22Rv1 (cell line): Measurements from ENCODE around the gene WNT5B.
"Not testable (repeated sequence)": the region's sequence is repeated elsewhere in the genome, so short reads cannot be mapped to it uniquely, and the experiment has no call there.

ENCODE experiments used
- H3K27ac ChIP-seq: fragments of 450-650 bp; 2 replicates; pipeline ENCODE4 v1.5.1; 2017
- CTCF ChIP-seq: fragments of 450-650 bp; IDR thresholded peaks from 2 replicates; pipeline ENCODE4 v1.5.1; 2017; ENCODE audit warnings: mild to moderate bottlenecking
- ZFX ChIP-seq: fragments of 450-650 bp; IDR thresholded peaks from 2 replicates; pipeline ENCODE4 v1.6.1; 2017; ENCODE audit warnings: antibody characterized with exemption, borderline replicate concordance

WNT5B gene

GRCh38 chr12:1692226-1692625 is 63.2 kb downstream of the WNT5B start:
- no peak overlapping the region for H3K27ac ChIP-seq
- no peak for TF ChIP-seq CTCF
- TF ChIP-seq ZFX, result no peak

GRCh38 chr12:1692895-1693610 is 64.0 kb downstream of the WNT5B start:
- no peak for TF ChIP-seq CTCF
- TF ChIP-seq ZFX, result no peak
- H3K27ac ChIP-seq, result no peak overlapping the region

GRCh38 chr12:1695097-1695496 is 66.1 kb downstream of the WNT5B start:
- H3K27ac ChIP-seq, result not testable (repeated sequence)

GRCh38 chr12:1695886-1696670 is 67.0 kb downstream of the WNT5B start:
- H3K27ac ChIP-seq, result no peak overlapping the region
- TF ChIP-seq ZFX, result no peak
- no peak for TF ChIP-seq CTCF

GRCh38 chr12:1696800-1697199 is 67.8 kb downstream of the WNT5B start:
- TF ChIP-seq ZFX, result no peak
- TF ChIP-seq CTCF, result no peak
- H3K27ac ChIP-seq, result no peak overlapping the region
